Measurements from ENCODE around the gene CERCAM.

CERCAM gene

GRCh38 chr9:128375865-128376264 is 44.8 kb upstream of the CERCAM start:
- CTCF ChIA-PET, result interaction anchor here (2.4 kb wide), 1 partner anchor 14 kb away, joined by 9 read pairs; no protein-coding TSS in a partner anchor
- POLR2A ChIA-PET, result no interaction called here
- no peak for TF ChIP-seq CTCF (IDR thresholded peaks at IDR 0.05; ENCODE audit: control extremely low read depth, extremely low read depth, low read depth, missing control alignments)
- no peak for DNase-seq (ENCODE audit: extremely low spot score)

GRCh38 chr9:128382261-128382660 is 38.4 kb upstream of the CERCAM start:
- DNase-seq (ENCODE audit: extremely low spot score), result no peak
- POLR2A ChIA-PET, result no interaction called here
- no peak for TF ChIP-seq CTCF (IDR thresholded peaks at IDR 0.05; ENCODE audit: control extremely low read depth, extremely low read depth, low read depth, missing control alignments)
- CTCF ChIA-PET, result interaction anchor here (1.2 to 3.8 kb wide), 4 partner anchors 11 to 139 kb away, joined by 3 to 21 read pairs (median 5); partner anchors contain the start of gene URM1

GRCh38 chr9:128383007-128383753 is 37.5 kb upstream of the CERCAM start:
- TF ChIP-seq CTCF (IDR thresholded peaks at IDR 0.05; ENCODE audit: control extremely low read depth, extremely low read depth, low read depth, missing control alignments), result no peak
- ChIA-PET CTCF (interaction anchor here (1.2 to 3.8 kb wide), 7 partner anchors 12 to 138 kb away, joined by 3 to 21 read pairs (median 5); partner anchors contain the start of genes CERCAM and URM1), POLR2A (interaction anchor here (0.6 kb wide), 1 partner anchor 46 kb away, joined by 3 read pairs; no protein-coding TSS in a partner anchor)
- no peak for DNase-seq (ENCODE audit: extremely low spot score)

GRCh38 chr9:128383791-128384190 is 36.9 kb upstream of the CERCAM start:
- ChIA-PET CTCF (interaction anchor here (1.2 to 3.8 kb wide), 5 partner anchors 12 to 55 kb away, joined by 4 to 21 read pairs (median 7); partner anchors contain the start of genes CERCAM and URM1), POLR2A (no interaction called here)
- DNase-seq (ENCODE audit: extremely low spot score), result no peak
- TF ChIP-seq CTCF (IDR thresholded peaks at IDR 0.05; ENCODE audit: control extremely low read depth, extremely low read depth, low read depth, missing control alignments), result no peak

GRCh38 chr9:128384801-128385495 is 35.7 kb upstream of the CERCAM start:
- ChIA-PET POLR2A (no interaction called here), CTCF (interaction anchor here (1.9 to 3.8 kb wide), 2 partner anchors 22 to 54 kb away, joined by 5 to 21 read pairs; no protein-coding TSS in a partner anchor)
- no peak for DNase-seq (ENCODE audit: extremely low spot score)
- no peak for TF ChIP-seq CTCF (IDR thresholded peaks at IDR 0.05; ENCODE audit: control extremely low read depth, extremely low read depth, low read depth, missing control alignments)
